HG03159 (cell line): ENCODE measurements around the gene RAB20.
"Not testable (repeated sequence)": the region's sequence is repeated elsewhere in the genome, so short reads cannot be mapped to it uniquely, and the experiment has no call there.

Source experiments
- ATAC-seq: cut with Tn5 transposase; IDR thresholded peaks from one replicate; pipeline ENCODE4 v1.9.1; 2021; ENCODE audit warnings: mild to moderate bottlenecking, moderate library complexity; ENCODE audit not compliant: unreplicated experiment

Gene RAB20

DNA sequence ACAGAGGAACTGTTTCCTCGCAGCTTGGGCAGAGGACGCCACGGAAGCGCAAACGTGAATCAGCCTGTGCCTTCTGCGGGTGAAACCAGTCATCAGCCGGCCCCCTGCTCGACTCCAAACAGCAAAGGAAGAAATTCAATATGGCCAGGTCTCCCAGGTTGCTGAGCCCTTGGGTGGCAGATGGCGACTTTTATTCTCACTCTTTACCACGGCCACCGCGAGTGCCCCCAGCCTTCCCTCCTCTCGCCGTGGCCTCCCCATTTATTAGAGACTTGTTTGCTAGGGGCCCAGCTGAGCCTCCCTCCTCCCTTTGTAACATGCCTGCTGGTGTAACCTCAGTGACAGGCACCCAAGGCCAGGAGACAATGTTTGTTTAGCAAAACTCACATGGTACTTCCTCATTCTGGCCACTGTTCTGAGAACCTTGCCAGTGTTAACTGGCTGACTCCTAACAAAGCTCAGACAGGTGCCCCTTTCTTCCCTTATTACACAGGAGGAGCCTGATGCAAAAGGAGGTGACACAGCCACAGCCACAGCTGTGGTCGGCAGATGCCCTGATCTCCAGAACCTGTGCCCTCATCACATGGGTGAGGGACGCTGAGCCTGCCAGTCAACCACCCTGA is 5.8 kb downstream of the RAB20 start:
- ATAC-seq = peak; percentile 51

DNA sequence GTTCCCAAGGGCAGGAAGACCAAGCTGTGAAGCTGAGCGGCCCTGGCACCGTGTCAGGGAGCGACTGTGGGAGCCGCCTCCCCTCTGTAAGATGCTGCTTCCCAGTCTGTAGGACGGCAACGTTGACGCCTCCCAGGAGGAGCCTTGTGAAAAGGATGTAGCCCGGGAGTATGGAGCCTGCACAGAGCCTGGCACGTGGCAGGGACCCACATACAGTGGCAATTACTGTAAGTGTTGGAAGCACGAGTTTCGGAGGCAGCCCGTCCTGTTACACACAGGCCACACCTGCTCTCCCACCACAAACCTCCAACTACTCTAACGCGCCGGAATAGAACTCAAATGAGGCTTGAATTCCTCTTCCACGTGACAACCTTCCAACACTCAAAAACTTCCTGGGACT is 6.6 kb downstream of the RAB20 start:
- no peak for ATAC-seq

DNA sequence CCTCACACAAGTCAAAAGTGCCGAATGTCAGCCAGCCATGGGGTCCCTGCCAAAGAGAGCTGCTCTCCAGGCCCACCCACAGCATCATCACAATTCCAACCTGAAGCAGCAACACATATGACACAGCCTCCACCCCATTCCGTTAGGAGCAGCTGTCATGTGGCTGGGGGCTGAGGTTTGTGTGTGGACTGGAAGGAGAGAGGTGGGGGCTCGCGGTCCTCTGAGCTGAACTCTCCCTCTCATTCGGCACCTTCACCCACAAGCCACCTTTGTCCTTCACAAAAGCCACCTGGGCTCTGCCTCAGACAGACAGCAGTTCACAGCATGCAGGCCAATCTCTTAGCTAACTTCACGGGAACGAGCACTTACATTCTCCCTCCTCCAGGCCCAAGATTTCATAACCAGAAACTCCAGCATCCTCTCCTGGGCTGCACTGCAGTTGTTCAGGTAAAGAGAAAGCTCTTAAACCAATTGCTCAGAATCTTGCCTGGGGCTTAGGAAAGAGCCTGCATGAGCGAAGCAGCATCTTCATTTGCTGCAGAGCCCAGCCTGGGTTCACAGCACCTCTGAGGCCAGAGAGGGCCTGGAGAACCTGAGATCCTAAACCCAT is 7.2 kb downstream of the RAB20 start:
- no peak for ATAC-seq

DNA sequence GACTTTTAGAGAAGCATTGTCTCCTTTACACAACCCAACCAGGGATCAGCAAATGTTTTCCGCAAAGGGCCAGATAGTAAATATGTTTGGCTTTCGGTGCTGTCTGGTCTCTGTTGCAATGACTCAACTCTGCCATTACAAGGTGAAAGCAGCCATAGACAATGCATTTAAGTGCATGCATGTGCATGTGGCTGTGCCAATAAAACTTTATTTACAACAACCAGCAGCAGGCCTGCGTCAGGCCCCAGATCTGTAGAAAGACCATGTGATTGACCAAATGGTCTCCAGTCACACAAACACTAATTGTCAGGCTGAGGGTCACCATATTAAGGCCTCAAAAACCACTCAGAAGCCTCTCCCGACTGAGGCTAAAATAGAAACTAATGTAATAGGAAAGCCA is 8.1 kb downstream of the RAB20 start:
- no peak for ATAC-seq

DNA sequence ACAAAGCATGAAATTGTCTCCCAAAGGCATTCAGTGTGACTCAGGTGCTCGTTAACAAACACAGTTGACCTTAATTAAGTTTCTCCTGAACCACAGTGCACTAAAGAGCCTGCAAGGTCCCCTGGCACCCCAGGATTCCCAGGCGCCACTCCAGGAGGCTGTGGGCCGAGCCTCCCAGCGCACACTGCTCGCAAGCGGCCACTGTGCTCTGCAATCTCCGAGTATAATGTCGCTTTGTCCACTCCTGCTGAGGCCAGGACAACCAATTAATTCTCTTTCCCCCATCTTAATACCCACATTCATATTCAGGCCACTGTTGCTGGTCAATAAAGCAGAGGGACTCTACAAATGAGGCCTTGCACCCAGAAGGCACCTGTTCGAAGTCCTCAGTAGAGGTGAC is 8.8 kb downstream of the RAB20 start:
- ATAC-seq = no peak

DNA sequence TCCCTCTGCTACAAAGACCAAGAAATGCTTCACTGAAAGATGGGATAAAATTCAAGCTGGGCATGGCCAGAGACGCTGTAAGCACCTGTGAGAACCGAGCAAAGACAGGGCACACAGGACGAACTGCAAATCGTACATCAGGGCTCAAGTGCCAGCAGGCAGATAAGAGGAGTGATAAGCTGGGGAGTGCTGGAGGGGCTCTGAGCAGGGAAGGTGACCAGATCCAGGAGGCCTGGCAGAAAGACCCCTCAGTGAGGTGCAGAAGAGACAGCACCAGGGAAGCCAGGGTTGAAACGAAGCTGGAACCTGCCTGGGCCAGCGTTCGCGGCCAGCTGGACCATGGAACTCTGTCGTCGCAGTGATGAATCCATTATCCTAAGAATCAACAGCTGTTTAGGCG is 10.2 kb downstream of the RAB20 start:
- no peak for ATAC-seq

DNA sequence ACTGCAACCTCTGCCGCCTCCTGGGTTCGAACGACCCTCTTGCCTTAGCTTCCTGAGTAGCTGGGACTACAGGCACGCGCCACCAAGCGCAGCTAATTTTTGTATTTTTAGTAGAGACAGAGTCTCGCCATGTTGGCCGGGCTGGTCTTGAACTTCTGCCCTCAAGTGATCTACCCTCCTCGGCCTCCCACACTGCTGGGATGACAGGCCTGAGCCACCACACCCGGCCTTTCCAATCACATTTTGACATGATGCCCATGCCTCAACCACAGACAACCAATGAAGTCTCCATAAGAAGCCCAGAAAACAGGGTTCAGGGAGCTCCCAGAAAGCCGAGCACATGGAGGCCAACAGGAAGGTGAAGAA is 11.7 kb downstream of the RAB20 start:
- ATAC-seq = no peak

DNA sequence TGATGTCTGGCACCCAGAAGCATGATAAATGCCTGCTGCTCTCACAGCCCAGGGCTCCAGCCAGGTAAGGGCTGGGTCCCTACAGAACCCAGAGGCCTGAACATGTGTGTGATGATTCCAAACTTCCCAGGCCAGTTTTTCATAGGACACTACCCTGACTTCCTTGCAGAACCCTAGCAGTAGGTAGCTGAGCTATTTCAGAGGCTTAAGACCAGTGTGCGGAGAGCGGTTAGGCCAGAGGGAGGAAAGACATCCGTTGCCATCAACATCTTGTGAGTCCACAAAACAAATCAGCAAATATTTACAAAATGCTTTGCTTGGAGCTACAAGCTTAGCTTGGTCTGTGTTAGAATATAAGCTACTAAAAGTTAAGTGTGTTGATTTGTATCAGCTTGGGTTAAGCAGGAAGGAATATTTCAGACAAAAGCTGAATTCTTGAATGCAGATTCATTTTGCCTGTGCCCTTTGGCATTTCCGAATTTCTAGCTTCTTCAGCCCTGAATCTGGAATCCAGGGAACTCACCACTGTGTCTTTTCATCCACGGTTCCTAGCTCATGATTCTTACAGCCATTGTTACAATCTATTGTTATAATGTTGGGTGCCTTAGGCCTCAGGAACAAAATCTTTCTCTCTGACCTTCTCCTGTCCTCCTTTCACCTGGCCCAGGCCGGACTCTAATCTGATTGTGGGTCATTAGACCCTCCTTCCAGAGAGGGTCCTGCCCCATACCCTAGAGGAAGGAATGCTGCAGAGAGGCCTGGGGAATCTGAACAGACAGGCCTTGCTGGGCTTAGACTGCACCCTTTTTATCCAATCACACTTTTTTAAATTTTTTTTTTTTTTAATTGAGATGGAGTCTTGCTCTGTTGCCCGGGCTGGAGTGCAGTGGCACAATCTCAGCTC is 12.4 kb downstream of the RAB20 start:
- no peak for ATAC-seq

DNA sequence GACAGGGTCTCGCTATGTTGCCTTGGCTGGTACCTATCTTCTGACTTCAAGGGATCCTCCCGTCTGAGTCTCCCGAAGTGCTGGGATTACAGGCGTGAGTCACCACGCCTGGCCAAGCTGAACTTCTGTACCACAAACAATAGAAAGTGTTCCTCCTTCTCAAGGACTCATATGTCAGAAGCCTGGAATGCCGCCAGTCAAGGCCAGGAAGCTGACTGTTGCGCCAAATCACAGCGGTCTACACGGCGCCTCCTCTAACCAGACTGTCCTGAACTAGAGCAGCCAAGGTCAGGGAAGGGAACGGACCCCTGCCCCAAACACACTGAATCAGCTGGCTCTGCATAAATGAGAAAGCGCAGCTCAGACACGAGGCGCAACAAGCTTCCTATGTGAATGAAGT is 14.6 kb downstream of the RAB20 start:
- no peak for ATAC-seq

DNA sequence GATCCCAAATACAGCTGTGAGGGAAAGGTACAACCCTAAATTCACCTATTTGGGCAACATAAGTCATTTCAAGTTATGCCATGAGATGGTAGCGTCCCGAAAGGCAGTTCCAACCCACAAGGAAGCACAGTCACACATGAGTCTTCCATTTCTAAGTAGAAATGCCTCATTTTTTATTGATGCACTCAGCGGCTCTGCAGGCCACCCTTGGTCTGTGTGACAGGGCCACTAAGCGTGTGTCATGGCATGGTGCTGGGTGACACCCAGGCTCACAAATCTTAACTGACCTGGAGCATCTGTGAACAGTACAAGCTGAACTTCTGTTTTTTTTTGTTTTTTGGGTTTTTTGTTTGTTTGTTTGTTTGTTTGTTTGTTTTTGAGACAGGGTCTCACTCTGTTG is 15.1 kb downstream of the RAB20 start:
- ATAC-seq = no peak

DNA sequence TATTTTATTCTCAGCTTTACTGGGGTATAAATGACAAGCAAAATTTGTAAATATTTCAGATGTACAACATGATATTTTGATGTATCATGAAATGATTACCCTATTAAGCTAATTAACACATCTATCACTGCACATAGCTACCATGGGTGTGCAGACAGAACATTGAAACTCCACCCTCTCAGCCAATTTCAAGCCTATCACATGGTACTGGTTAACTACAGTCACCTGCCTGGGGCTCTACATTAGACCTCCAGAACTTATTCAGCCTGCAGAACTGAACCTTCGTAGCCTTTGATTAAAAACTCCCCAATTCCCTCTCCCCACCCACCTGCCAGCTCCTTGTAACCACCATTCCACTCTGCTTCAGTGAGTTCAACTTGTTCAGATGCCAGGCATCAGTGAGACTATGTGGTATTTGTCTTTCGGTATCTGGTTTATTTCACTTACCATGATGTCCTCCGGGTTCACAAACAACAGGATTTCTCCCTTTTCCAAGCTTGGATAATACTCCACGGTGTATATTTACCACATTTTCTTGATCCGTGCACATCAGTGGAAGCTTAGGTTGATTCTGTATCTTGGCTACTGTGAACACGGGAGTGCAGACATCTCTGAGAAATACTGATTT is 19.2 kb downstream of the RAB20 start:
- ATAC-seq = no peak

DNA sequence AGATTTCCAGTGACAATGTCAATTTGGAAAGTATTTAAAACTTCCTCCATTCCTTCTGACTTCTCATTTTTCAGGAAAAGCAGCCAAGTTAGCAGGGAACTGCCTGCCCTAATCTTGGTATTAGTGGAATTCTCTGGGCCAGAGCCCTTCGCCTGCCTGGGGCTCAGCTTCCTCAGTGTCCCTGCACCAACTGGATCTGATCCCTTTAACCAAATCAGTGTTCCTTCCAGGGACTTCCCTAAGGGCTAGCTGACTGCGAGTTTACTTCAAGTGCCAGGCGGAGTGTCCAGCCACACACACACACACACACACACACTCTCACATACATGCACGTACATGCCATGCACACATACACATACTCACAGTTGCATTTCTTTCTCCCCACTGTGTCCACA is 20.0 kb downstream of the RAB20 start:
- no peak for ATAC-seq

DNA sequence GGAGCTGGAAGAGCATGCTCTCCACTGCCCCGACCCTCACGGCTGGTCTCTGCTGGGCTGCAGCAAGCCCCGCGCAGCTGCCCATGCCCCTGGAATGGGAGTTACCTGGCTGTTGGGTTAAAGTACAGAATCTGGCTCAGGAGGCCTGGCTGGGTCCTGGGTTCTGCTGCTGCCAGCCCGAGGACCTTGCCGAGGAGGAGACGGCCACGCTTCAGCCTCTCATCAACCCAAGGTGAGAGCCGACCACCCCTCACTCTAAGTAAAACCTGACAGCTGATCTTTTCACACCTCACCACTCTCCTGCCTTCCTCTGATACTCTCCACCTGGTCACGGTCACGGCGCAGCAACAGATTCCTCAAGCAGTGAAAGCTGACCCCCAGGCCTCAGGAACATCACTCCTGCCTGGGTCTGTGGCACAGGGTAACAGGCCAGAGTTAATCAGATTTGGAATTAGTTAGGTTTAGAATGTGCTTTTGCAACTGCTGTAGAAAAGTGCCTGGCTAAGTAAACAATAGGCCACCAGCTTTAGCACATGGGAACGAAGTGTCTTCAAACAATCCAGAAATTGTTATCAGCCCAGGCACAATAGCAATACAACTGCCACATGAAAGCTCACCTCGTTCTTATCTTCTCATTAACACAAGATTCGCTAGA is 20.5 kb downstream of the RAB20 start:
- no peak for ATAC-seq

DNA sequence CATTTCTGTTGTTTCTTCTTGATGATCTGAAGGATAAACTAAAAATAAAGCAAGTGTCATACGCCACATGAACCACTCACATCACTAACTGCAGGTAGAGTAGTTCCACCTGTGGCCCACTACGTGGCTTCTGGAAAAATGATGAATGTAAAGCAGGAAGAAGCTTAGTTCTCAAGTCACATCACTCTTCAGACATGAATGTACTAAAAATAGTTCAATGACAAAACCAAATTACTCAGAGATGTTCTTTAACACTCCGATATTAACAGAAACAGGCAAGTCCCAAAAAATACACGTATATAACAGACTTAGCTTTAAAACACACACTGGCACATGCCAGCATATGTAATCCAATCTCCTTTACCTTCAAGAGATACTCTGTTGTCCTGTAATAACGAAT is 21.6 kb downstream of the RAB20 start:
- ATAC-seq = no peak

DNA sequence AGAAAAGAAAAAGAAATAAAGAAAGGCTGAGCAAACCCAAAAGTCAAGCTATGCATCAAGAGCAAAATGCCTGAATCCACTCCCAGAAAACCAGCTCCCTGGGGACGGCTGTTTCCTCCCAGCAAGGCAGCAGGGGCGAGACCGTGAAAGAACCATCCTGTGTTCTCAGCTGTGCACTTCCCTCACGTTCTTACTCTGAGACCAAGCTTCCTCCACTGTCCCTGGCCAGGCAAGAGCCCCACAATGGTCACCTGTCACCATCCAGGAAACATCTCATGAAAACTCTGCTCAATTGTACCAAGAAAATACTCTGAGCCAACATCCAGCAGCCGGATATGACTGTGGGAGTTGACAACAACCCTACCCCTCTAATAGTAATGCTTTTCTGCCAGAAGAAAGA is 22.9 kb downstream of the RAB20 start:
- ATAC-seq = no peak

DNA sequence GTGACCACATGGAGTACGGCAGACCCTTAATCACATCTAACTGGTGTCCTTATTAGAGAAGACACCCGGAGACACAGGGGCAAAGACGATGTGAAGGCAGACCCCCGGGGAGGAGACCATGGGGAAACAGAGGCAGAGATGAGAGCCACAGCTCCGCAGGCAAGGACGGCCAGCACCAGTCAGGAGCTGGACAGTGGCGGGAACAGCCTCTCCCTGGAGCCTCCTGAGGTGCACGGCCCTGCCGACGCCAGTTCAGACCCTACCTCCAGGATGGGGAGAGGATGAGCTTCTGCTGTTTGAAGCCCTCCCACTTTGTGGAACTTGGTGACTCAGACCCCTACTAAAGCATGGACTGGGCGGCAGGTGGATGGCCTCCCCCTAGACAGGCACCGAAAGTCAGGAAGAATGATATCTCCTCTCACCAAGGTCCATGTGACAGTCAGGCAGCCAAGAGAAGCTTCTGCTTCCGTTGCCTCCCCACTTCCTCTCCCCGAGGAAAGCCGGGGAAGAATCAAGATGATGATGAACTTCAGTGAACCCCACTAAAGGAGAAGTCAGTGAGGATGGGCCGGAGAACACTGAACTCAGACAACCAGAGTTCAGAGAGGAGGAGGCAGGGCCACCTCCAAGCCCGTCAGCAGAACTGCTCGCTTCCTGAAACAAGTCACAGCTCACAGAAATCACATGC is 25.4 kb downstream of the RAB20 start:
- ATAC-seq = no peak

DNA sequence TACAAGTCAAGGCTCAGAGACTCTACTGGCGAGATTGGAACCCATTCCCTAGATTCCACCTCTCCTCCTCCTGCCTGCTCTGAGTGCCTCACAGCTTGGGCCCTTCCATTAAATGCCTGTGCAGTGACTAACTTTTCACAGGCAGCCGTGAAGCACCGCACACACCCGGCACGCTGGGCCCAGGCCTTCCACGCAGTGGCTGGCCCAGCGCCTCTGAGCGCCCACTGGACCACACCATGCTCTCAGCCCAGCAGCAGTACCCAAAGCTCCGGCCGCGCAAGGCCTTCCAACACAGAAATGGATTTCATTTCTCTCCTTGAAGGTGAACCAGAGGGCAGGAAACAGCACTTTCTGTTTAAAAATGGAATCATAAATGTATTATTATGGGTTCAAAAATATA is 26.0 kb downstream of the RAB20 start:
- no peak for ATAC-seq

DNA sequence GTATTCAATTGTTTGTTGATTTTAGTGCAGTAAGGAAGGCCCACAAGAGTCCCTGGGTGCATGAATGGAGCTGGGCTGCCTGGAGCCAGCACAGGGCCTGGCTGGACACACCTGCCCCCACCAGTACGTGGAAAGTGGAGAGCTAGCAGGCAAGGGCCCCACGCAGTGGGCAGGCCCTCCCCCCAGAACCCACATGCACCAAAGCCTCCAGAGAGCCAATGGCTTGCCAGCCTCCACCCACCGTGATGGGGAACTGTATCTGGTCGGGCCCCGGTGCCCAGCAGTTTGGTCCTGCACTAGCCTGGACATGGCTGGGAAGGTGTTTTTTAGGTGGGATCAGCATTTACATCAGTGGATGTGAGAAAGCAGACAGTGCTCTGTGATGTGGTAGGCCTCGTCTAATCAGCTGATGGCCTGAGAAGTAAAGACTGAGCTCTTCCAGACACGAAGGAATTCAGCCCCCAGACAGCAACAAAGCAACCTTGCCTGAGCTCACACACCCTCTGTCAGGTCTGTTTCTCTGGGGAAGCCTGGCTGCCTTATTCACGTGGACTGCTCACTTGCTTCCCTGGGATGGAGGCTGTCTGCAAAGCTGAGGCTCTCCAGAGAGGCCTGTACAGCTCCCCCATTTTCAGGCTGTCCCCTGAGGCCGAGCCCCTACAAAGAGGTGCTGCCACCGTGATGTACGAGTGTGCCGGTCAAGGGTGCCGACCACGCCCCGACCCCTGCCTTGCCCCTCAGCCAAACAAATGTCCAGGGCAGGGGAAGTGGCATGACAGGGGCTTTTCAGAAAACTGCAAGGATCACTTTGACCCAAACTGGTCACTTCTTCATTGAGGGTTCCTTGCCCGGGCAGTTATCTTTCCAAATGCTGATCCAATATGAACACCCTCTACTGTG is 27.5 kb downstream of the RAB20 start:
- no peak for ATAC-seq

DNA sequence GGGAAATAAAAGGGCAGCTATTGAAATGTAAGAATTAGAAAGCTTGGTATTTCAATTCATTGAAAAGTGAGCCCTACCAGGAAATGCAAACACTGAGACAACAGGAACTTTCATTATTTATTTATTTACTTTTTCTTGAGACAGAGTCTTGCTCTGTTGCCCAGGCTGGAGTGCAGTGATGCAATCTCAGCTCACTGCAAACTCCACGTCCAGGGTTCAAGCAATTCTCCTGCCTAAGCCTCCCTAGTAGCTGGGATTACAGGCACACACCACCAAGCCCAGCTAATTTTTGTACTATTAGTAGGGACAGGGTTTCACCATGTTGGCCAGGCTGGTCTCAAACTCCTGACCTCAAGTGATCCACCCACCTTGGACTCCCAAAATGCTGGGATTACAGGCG is 29.3 kb downstream of the RAB20 start:
- not testable (repeated sequence) for ATAC-seq

DNA sequence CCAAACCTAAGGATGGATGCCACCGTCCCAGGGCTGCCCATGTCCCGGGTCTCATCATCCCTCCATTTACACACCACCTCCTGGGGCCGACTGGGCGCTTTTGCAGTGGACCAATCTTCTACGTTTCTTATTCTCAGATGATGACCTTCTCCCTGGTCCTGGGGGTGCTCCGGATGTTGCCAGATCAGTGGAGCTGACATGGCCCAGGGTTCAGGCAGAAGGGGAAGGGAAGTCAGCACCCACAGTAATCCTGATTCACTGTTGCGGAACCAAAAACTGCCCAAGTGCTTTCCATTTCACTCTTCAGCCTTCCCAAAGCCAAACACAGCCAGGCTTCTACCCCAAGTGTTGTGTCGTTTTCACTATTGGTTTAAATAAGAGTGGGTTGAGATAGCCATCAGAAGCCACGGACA is 29.8 kb downstream of the RAB20 start:
- ATAC-seq = no peak
